ENCODE data around the gene EML6. TPM values are rescaled to one million over a fixed set of nuclear protein-coding genes. Genes with fewer than 3 reads are reported as not detected.

EML6 gene
- total and polyA plus RNA-seq, 5 donors, result 0.26 to 1.5 (median 0.72) TPM

GRCh38 chr2:54928719-54929118 lies 205.3 kb downstream of the EML6 start:
- no peak overlapping the region for H3K4me3 ChIP-seq (ENCODE audit: low read length)
- ATAC-seq (no peak), DNase-seq (no peak)
- 92% methylated on average over 4 of the region's 4 CpGs for WGBS
- no peaks in the 10 kb centered on the region for H3K9me3 ChIP-seq (ENCODE audit: control insufficient read depth, low read length)
- no peak overlapping the region for H3K27ac ChIP-seq (ENCODE audit: low read length)
- no peaks in the 10 kb centered on the region for H3K4me1 ChIP-seq (ENCODE audit: control insufficient read depth, insufficient read depth, low read length)
- intact Hi-C loops (cut with DNase I), result no loop called here
- no peaks in the 10 kb centered on the region for H3K27me3 ChIP-seq (ENCODE audit: control insufficient read depth, insufficient read depth)

DNA sequence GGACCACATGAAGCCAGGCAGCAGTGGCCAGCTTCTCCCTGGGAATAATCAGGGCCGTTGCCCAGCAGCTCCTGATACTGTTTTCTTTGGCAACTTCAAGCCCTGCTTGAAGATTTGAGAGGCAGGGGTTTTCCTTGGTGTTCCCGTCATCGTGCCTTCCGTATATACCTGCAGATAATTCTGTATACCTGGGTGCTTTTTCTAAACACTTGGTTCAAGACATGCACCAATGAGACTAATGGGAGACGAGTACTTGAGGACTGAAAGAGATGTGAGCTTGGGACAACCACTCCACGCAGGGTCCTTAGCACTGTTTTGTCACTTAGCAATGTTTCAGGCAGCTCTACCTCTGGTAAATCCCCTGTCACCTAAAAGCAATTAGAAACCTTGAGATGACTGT lies 208.0 kb downstream of the EML6 start:
- Histone ChIP-seq H3K9me3 (ENCODE audit: control insufficient read depth, low read length) (no peaks in the 10 kb centered on the region), H3K4me3 (ENCODE audit: low read length) (no peak overlapping the region), H3K4me1 (ENCODE audit: control insufficient read depth, insufficient read depth, low read length) (no peaks in the 10 kb centered on the region), H3K27ac (ENCODE audit: low read length) (no peak overlapping the region), H3K27me3 (ENCODE audit: control insufficient read depth, insufficient read depth) (no peaks in the 10 kb centered on the region)
- no peak for ATAC-seq
- intact Hi-C loops (cut with DNase I), result no loop called here
- 86% methylated on average over 6 of the region's 6 CpGs for WGBS
- no peak for DNase-seq

GRCh38 chr2:54935389-54935788 lies 211.9 kb downstream of the EML6 start:
- H3K27ac ChIP-seq (ENCODE audit: low read length), result no peak overlapping the region
- DNase-seq, result no peak
- 94% methylated on average over 4 of the region's 4 CpGs for WGBS
- intact Hi-C loops (cut with DNase I), result no loop called here
- H3K4me1 ChIP-seq (ENCODE audit: control insufficient read depth, insufficient read depth, low read length), result no peaks in the 10 kb centered on the region
- peaks cover 2% of the 10 kb centered on the region for H3K9me3 ChIP-seq (ENCODE audit: control insufficient read depth, low read length)
- no peak overlapping the region for H3K4me3 ChIP-seq (ENCODE audit: low read length)
- no peak for ATAC-seq
- H3K27me3 ChIP-seq (ENCODE audit: control insufficient read depth, insufficient read depth), result no peaks in the 10 kb centered on the region

DNA sequence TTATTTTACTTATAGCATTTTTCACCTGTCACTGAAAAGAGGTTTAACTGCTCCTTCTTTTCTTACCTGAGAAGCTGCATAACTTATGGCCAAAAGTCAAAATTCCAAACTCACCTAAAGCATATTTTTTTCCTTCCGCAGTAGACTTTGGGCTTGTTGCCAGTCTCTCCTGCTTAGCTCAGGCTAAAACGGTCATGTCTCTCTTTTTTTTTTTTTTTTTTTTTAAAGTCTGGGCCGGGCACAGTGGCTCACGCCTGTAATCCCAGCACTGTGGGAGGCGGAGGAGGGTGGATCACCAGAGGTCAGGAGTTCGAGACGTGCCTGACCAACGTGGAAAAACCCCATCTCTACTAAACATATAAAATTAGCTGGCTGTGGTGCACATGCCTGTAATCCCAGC lies 213.3 kb downstream of the EML6 start:
- ATAC-seq (no peak), DNase-seq (no peak)
- WGBS, result 73% methylated on average over 8 of the region's 8 CpGs
- no peak overlapping the region for H3K27ac ChIP-seq (ENCODE audit: low read length)
- H3K9me3 ChIP-seq (ENCODE audit: control insufficient read depth, low read length), result peaks cover 2% of the 10 kb centered on the region
- no peaks in the 10 kb centered on the region for H3K4me1 ChIP-seq (ENCODE audit: control insufficient read depth, insufficient read depth, low read length)
- no peak overlapping the region for H3K4me3 ChIP-seq (ENCODE audit: low read length)
- intact Hi-C loops (cut with DNase I), result no loop called here
- H3K27me3 ChIP-seq (ENCODE audit: control insufficient read depth, insufficient read depth), result no peaks in the 10 kb centered on the region

DNA sequence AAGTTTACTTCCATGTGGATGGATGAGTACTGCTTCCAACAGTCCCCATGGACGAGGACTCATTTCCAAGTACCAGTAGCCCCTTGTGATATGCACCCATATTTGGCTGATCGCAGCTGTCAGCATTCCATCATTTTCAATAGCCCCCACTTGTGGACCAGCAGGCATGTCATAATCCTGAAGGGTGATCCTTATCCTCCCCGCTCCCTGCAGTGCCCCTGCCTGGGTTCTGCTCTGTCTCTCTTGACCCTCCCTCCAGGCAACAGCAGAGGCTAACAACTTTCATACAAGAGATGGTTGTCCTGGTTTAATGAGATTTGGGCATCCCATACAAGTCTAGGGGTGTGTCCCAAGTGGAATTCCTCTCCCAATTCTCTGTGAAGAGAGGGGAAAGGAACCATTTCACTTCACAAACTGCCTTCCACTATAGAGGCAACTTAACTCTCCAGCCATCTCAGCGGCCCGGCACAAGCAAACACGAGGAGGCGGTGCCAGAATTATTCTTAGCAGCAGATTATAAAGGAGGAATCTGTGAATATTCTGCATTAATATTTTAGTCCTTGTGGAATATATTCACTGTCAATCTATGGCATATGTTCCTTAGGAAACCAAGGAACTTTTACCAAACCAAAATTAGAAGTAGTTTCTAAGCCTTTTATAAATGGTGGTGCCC lies 216.1 kb downstream of the EML6 start:
- no peaks in the 10 kb centered on the region for H3K27me3 ChIP-seq (ENCODE audit: control insufficient read depth, insufficient read depth)
- H3K9me3 ChIP-seq (ENCODE audit: control insufficient read depth, low read length), result peaks cover 2% of the 10 kb centered on the region
- intact Hi-C loops (cut with DNase I), result no loop called here
- ATAC-seq (no peak), DNase-seq (no peak)
- no peak overlapping the region for H3K4me3 ChIP-seq (ENCODE audit: low read length)
- 81% methylated on average over 7 of the region's 7 CpGs for WGBS
- H3K27ac ChIP-seq (ENCODE audit: low read length), result no peak overlapping the region
- H3K4me1 ChIP-seq (ENCODE audit: control insufficient read depth, insufficient read depth, low read length), result no peaks in the 10 kb centered on the region

- DNase-seq (no peak), ATAC-seq (no peak)
- Histone ChIP-seq H3K9me3 (ENCODE audit: control insufficient read depth, low read length) (peaks cover 2% of the 10 kb centered on the region), H3K4me1 (ENCODE audit: control insufficient read depth, insufficient read depth, low read length) (peaks cover 3% of the 10 kb centered on the region), H3K27me3 (ENCODE audit: control insufficient read depth, insufficient read depth) (no peaks in the 10 kb centered on the region), H3K4me3 (ENCODE audit: low read length) (no peak overlapping the region), H3K27ac (ENCODE audit: low read length) (no peak overlapping the region)
- intact Hi-C loops (cut with DNase I), result no loop called here
- 61% methylated on average over 3 of the region's 3 CpGs for WGBS
These were observed 217.3 kb downstream of the EML6 start for GRCh38 chr2:54940723-54941122.

GRCh38 chr2:54941248-54941984 lies 218.0 kb downstream of the EML6 start:
- DNase-seq, result no peak
- Histone ChIP-seq H3K9me3 (ENCODE audit: control insufficient read depth, low read length) (peaks cover 2% of the 10 kb centered on the region), H3K4me3 (ENCODE audit: low read length) (no peak overlapping the region), H3K4me1 (ENCODE audit: control insufficient read depth, insufficient read depth, low read length) (peaks cover 4% of the 10 kb centered on the region), H3K27me3 (ENCODE audit: control insufficient read depth, insufficient read depth) (no peaks in the 10 kb centered on the region), H3K27ac (ENCODE audit: low read length) (no peak overlapping the region)
- WGBS, result 89% methylated on average over 15 of the region's 15 CpGs
- intact Hi-C loops (cut with DNase I), result no loop called here
- ATAC-seq, result no peak

DNA sequence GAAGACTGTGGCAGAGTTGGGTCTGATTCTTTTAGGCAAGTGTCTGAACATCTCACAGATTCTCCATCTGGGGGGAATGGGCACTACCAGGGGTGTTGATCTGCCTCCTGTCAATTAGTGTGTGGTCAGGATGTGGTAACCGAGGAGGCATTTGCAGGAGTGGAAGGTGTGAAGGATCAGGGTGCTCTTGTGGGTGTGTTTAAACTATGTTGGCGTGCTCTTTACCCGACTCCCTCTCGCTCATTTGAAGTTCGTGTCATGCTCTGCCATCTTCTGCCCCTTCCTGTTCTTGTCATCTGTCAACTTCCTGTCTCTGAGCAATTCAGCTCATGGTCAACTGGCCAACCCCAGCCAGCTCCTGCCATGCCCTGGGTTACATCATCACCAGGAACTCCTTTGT lies 218.9 kb downstream of the EML6 start:
- H3K4me1 ChIP-seq (ENCODE audit: control insufficient read depth, insufficient read depth, low read length), result peaks cover 4% of the 10 kb centered on the region
- H3K9me3 ChIP-seq (ENCODE audit: control insufficient read depth, low read length), result peaks cover 2% of the 10 kb centered on the region
- no peaks in the 10 kb centered on the region for H3K27me3 ChIP-seq (ENCODE audit: control insufficient read depth, insufficient read depth)
- intact Hi-C loops (cut with DNase I), result no loop called here
- WGBS, result 73% methylated on average over 5 of the region's 5 CpGs
- ATAC-seq (no peak), DNase-seq (no peak)
- no peak overlapping the region for H3K4me3 ChIP-seq (ENCODE audit: low read length)
- no peak overlapping the region for H3K27ac ChIP-seq (ENCODE audit: low read length)

DNA sequence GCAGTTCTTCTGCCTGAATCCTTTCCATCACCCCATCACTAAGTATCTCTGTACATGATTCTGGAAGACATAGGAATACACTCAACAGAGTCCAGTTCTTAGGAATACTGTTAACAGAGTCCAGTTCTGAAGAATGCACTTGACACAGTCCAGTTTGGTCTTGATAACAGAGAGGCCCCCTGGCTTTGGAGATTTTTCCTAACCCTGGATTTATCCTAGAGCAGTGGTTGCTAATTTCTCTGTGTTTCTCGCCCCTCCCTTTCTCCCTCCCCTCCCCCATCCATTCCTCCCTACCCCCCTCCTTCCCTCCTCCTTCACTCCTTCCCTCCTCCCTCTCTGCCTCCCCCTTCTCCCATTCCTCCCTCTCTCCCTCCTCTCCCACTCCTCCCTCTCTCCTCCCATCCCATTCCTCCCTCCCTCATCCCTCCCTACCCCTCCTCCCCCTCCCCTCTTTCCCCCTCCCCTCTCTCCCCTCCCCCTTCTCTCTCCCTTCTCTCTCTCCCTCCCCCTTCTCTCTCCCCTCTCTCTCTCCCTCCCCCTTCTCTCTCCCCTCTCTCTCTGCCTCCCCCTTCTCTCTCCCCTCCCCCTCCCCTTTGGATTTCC lies 221.4 kb downstream of the EML6 start:
- no peaks in the 10 kb centered on the region for H3K9me3 ChIP-seq (ENCODE audit: control insufficient read depth, low read length)
- H3K27ac ChIP-seq (ENCODE audit: low read length), result no peak overlapping the region
- H3K4me1 ChIP-seq (ENCODE audit: control insufficient read depth, insufficient read depth, low read length), result peaks cover 4% of the 10 kb centered on the region
- no peak for DNase-seq
- no peaks in the 10 kb centered on the region for H3K27me3 ChIP-seq (ENCODE audit: control insufficient read depth, insufficient read depth)
- ATAC-seq, result no peak
- intact Hi-C loops (cut with DNase I), result no loop called here
- WGBS, result 97% methylated on average over 1 of the region's 1 CpG
- no peak overlapping the region for H3K4me3 ChIP-seq (ENCODE audit: low read length)

GRCh38 chr2:54945391-54946219 lies 222.1 kb downstream of the EML6 start:
- Histone ChIP-seq H3K27me3 (ENCODE audit: control insufficient read depth, insufficient read depth) (no peaks in the 10 kb centered on the region), H3K4me1 (ENCODE audit: control insufficient read depth, insufficient read depth, low read length) (peaks cover 4% of the 10 kb centered on the region), H3K4me3 (ENCODE audit: low read length) (no peak overlapping the region), H3K9me3 (ENCODE audit: control insufficient read depth, low read length) (no peaks in the 10 kb centered on the region), H3K27ac (ENCODE audit: low read length) (peak overlapping the region; percentile 88)
- 50% methylated on average over 8 of the region's 8 CpGs for WGBS
- DNase-seq (peak; percentile 73 to 88 (median 80)), ATAC-seq (peak; percentile 91 to 95)
- intact Hi-C loops (cut with DNase I), result no loop called here

All from right cardiac atrium (tissue), 5 donors.